Panc1 (cell line): ENCODE results near the gene PLPP4. TPM values are rescaled to one million over a fixed set of nuclear protein-coding genes. Genes with fewer than 3 reads are reported as not detected.

Experiments used
- ATAC-seq: fragments of 200-7000 bp; cut with Tn5 transposase; 2 replicates; pipeline ENCODE4 v1.9.1; 2020; ENCODE audit warnings: mild to moderate bottlenecking, moderate library complexity
- BruUV-seq: library from RNA; stranded (reverse); fragments of 400-500 nt; replicated peaks from 2 replicates; lab custom pipeline; 2021; lab: Mats Ljungman, UMichigan
- CTCF ChIA-PET: fragments of 300-600 bp; sonication (Branson Sonifier 250); formaldehyde crosslinking; loops from one replicate; lab custom pipeline; 2022; ENCODE audit warnings: antibody characterized with exemption; lab: Charles Lee
- POLR2A ChIA-PET: fragments of 300-600 bp; sonication (Branson Sonifier 250); formaldehyde crosslinking; loops from one replicate; lab custom pipeline; 2022; ENCODE audit warnings: antibody characterized with exemption; lab: Charles Lee
- DNase-seq: peaks from one replicate; pipeline ENCODE4 v3.0.0-alpha.2; 2010; ENCODE audit warnings: low read depth, low spot score
- H3K27ac ChIP-seq: 2 replicates; pipeline ENCODE4 v1.5.1; 2011; ENCODE audit warnings: mild to moderate bottlenecking, low read length, inconsistent platforms
- H3K27me3 ChIP-seq: fragments of 200-500 bp; sonication (Bioruptor generic); 2 replicates; pipeline ENCODE4 v1.6.0; 2014; ENCODE audit warnings: low read length, inconsistent platforms; ENCODE audit not compliant: control insufficient read depth, insufficient read depth
- H3K36me3 ChIP-seq: fragments of 200-500 bp; sonication (Bioruptor generic); 2 replicates; pipeline ENCODE4 v1.5.1; 2014; ENCODE audit warnings: inconsistent platforms, mild to moderate bottlenecking, low read length, moderate library complexity; ENCODE audit not compliant: control insufficient read depth, insufficient read depth
- H3K4me1 ChIP-seq: 2 replicates; pipeline ENCODE4 v1.5.1; 2011; ENCODE audit warnings: inconsistent platforms, mild to moderate bottlenecking, low read length, moderate library complexity; ENCODE audit not compliant: control insufficient read depth, insufficient read depth
- H3K4me3 ChIP-seq, 2 experiments: 2 replicates each; pipeline ENCODE4 v1.5.1; 2011 to 2012; ENCODE audit warnings: low read depth in 2 of 2, low read length in 2 of 2, mild to moderate bottlenecking in 2 of 2, inconsistent platforms in 1 of 2, moderate library complexity in 1 of 2
- H3K9me3 ChIP-seq: fragments of 200-500 bp; sonication (Bioruptor generic); 2 replicates; pipeline ENCODE4 v1.5.1; 2014; ENCODE audit warnings: low read depth, mild to moderate bottlenecking, inconsistent platforms, low read length, moderate library complexity; ENCODE audit not compliant: control insufficient read depth, insufficient read depth
- POLR2AphosphoS5 ChIP-seq: IDR thresholded peaks from 2 replicates; pipeline ENCODE4 v1.6.1; 2012; ENCODE audit warnings: mild to moderate bottlenecking, low read depth, low read length, moderate library complexity
- REST ChIP-seq, 2 experiments: IDR thresholded peaks; 2 replicates each; pipeline ENCODE4 v1.6.1; 2011 to 2012; ENCODE audit warnings: low read depth in 2 of 2, control low read depth in 1 of 2, low read length in 1 of 2, mild to moderate bottlenecking in 1 of 2, moderate library complexity in 1 of 2; ENCODE audit not compliant: insufficient read depth in 1 of 2
- SIN3A ChIP-seq: IDR thresholded peaks from 2 replicates; pipeline ENCODE4 v1.6.1; 2012; ENCODE audit warnings: low read depth, mild to moderate bottlenecking, low read length, moderate library complexity, borderline replicate concordance; ENCODE audit not compliant: insufficient read depth
- TCF7L2 ChIP-seq: IDR thresholded peaks from 2 replicates; pipeline ENCODE4 v1.6.1; 2011; ENCODE audit warnings: mild to moderate bottlenecking, low read depth, low read length, inconsistent platforms
- in situ Hi-C: cut with HindIII; loops from 2 replicates; pipeline ENCODE4 v1.10.0; 2016; ENCODE audit warnings: low sequenced_read_pairs, low pct_unique_long_range_greater_than_20kb
- intact Hi-C: fragments of 100-400 bp; cut with micrococcal nuclease; formaldehyde crosslinking; loops from one replicate; pipeline ENCODE4 v1.10.0; 2022; ENCODE audit not compliant: unreplicated experiment
- total RNA-seq: library from RNA; stranded (reverse); gene quantifications from one replicate; pipeline ENCODE4 v1.2.1, GENCODE V29; 2021; ENCODE audit not compliant: unreplicated experiment
- TF ChIP-seq, protein P1 (sequence below): fragments of 450-650 bp; IDR thresholded peaks from 2 replicates; pipeline ENCODE4 v1.5.1; 2017; ENCODE audit warnings: mild to moderate bottlenecking

The PLPP4 gene
- total RNA-seq, 1 experiment from 2014 or later, result 0.18 TPM

DNA sequence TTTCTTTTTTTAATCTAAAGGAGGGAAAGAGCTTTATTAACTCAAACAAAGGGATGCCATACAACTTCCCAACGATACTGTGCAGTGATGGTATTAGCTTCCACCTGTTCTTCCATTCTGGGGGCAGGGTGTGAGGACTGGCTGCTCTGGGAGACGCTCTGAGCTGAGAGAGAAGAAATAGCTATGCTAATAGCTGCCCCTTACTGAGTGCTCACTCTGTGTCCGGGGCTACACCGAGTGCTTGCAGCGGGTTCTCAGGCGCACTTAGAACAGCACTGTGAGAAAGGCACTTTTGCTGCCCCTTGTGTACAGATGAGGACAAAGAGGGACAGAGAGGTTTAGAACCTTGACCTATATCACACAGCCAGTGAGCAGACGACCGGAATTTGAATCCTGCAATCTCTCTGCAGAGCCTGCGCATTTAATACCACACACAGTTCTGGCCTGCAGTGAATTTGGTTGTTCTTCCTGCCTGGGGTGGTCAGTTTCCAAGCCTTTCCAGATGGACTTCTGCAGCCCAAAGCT lies 142.2 kb downstream of the PLPP4 start:
- BruUV-seq, result no TSS peak
- POLR2A ChIA-PET, result no interaction called here

DNA sequence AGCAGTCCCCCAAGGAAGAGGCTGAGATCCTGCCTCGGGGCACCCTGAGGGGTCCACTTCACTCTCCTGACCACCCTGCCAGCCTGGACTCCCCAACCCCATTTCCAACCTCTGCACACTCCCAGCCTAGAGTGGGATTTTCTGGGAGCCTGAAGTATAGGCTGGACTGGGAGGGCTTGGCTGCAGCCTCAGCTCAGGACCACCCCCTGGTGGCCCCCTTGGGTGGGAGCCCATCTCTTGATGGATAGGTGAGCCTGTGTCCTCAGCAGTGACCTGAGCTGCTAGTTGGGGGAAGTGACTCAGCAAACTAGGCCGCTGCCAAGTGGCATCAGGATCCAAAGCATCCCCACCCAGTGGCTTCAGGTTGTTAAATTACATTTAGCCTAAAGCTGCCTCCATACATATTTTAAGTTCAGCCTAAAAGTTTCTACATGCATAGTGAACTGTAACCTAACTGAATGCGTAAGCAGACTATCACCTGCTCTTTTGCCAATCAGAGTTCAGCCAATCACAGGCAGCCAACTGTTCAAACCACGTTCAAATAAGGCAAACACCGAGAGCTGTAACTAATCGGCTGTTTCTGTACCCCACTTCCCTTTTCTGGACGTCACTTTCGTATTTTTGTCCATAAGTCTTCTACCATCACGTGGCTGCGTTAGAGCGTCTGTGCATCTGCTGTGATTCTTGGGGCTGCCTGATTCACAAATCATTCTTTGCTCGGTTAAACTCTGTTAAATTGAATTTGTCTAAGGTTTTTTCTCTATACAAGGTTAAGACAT lies 144.0 kb downstream of the PLPP4 start:
- intact Hi-C loops (no loop called here), in situ Hi-C loops (no loop called here)
- no peaks in the 10 kb centered on the region for H3K9me3 ChIP-seq
- no peak overlapping the region for H3K4me3 ChIP-seq
- POLR2A ChIA-PET, result no interaction called here
- ATAC-seq (no peak), DNase-seq (no peak)
- H3K36me3 ChIP-seq, result no peaks in the 10 kb centered on the region
- H3K27ac ChIP-seq, result no peak overlapping the region
- no TSS peak for BruUV-seq
- TF ChIP-seq, protein P1, sequence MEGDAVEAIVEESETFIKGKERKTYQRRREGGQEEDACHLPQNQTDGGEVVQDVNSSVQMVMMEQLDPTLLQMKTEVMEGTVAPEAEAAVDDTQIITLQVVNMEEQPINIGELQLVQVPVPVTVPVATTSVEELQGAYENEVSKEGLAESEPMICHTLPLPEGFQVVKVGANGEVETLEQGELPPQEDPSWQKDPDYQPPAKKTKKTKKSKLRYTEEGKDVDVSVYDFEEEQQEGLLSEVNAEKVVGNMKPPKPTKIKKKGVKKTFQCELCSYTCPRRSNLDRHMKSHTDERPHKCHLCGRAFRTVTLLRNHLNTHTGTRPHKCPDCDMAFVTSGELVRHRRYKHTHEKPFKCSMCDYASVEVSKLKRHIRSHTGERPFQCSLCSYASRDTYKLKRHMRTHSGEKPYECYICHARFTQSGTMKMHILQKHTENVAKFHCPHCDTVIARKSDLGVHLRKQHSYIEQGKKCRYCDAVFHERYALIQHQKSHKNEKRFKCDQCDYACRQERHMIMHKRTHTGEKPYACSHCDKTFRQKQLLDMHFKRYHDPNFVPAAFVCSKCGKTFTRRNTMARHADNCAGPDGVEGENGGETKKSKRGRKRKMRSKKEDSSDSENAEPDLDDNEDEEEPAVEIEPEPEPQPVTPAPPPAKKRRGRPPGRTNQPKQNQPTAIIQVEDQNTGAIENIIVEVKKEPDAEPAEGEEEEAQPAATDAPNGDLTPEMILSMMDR, result peak; percentile 19
- TF ChIP-seq SIN3A, result no peak
- CTCF ChIA-PET, result no interaction called here
- no peaks in the 10 kb centered on the region for H3K27me3 ChIP-seq
- H3K4me1 ChIP-seq, result no peaks in the 10 kb centered on the region

More for the DNA sequence above, 142.2 kb downstream of the PLPP4 start:
- CTCF ChIA-PET, result no interaction called here
- intact Hi-C loops, result no loop called here
- ATAC-seq (0 out of 2 replicates have a peak, but pooled peaks have one; percentile 26), DNase-seq (no peak)
- H3K36me3 ChIP-seq, result no peaks in the 10 kb centered on the region
- no peak overlapping the region for H3K27ac ChIP-seq
- no peaks in the 10 kb centered on the region for H3K27me3 ChIP-seq
- no peak overlapping the region for H3K4me3 ChIP-seq
- no peaks in the 10 kb centered on the region for H3K9me3 ChIP-seq
- no peaks in the 10 kb centered on the region for H3K4me1 ChIP-seq
- in situ Hi-C loops, result no loop called here
- no peak for TF ChIP-seq TCF7L2
- TF ChIP-seq, protein P1, result no peak
- TF ChIP-seq REST (IDR thresholded peaks at IDR 0.05; ENCODE audit: insufficient read depth in 1 of 2, low read depth in 2 of 2, low read length in 1 of 2), result no peak
- no peak for TF ChIP-seq POLR2AphosphoS5
- no peak for TF ChIP-seq SIN3A
